ENCODE measurements around the gene SLC4A3.

The SLC4A3 gene

DNA sequence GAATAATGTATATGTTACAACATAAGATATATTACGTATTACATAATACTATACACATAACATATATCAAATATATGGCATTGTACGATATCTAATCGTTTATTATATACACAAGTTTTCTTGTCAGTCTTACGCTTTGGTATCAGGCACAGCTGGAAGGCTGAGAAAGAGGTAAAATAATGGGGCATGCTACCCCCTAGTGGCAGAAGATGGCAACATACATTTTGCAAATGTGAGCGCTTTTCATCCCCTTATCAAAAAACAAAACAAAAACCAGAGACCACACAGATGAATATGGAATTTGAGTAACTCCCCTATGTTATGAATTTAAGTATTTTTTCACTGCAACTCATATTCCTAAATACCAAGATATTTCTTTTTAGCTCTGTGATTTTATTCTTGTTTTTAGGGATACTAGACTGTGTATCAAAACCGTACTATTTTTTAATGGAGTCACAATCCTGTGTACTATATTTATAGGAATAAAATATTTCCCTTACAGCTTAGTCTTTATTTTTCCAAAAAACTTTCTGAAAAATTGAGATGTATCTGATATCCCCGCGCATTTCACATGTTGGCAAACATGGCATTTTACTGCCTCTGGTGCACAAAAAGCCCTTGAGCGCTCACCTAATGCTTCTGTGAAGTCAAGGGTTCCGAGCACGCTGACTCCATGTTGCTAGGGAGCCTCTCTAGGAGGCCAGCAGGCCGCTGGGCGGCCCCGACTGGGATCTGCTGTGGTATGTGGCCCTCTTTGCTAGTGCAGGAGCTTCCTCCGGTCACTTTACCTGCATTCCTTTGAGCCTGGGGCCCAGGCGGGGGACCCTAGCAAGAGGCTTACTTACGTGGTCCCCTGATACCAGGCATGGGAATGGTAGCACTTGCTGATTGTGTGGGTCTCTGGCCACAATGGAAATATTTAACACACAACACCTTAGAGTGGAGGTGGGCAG, 62.5 kb downstream of the SLC4A3 start:
- in situ Hi-C loops (cut with HindIII; ENCODE audit: low pct_ligation_motif_present, low pct_unique_long_range_greater_than_20kb, low sequenced_read_pairs): no loop called here
- peak; percentile 78 for DNase-seq

DNA sequence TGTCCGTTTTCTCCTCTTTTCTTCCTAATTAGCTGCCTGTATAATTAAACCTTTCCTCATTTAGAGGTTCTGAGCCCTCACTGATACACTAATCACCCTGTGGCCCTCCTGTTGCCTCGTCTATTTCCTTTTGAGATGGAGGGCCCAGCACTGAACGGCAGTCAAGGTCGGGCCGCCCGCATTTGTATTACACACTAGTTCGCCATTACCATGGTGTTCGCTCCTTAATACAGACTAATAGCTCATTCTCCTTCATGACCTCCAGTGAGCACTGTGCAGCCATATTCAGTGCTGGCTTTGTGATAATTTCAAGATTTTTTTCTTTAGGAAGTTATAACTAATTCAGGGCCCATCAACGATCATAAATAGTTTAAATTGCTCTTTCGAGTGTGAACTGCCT, 64.1 kb downstream of the SLC4A3 start:
- in situ Hi-C loops (cut with HindIII; ENCODE audit: low pct_ligation_motif_present, low pct_unique_long_range_greater_than_20kb, low sequenced_read_pairs): no loop called here
- no peak for DNase-seq
